Fibroblast of skin of abdomen (primary cell): ENCODE results near the gene C17orf100.

ENCODE experiments used
- DNase-seq: peaks from one replicate; pipeline ENCODE4 v3.0.0-alpha.2; 2013

C17orf100 gene

GRCh38 chr17:6695051-6695450, 43.5 kb downstream of the C17orf100 start:
- no peak for DNase-seq

DNA sequence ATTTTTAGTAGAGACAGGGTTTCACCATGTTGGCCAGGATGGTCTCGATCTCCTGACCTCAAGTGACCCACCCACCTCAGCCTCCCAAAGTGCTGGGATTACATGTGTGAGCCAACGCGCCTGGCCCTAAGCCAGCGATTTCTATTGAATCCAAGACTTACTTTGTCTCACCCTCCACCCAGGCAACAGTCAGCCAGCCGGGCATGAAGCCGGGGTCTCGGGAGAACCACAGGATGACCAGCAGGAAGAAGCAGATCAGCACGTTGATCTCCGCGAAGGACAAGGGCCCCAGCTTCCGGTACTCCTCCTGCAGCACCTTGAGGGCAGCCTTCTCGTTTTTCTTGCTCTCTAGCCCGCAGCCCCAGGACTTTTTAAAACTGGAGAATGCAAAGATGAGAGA, 44.0 kb downstream of the C17orf100 start:
- no peak for DNase-seq

GRCh38 chr17:6696906-6697305, 45.3 kb downstream of the C17orf100 start:
- no peak for DNase-seq

DNA sequence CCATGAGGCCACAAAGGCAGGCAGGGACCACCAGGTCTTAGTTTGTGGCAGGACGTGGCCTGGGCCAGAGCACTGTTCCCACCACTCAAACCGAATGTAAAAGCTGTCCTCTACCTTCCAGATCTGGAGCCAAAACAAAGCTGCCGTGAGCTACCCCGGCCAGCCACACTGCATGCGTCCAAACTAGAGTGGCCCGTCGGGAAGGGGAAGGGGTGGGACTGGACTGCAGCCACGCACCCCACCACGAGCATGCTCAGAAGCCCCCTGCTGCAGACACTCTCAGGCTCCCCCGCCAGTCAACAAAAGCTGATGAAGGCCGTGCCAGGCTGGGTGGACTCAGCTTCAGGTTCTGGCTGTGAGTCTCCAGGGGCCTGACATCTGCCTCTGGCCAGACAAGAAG, 46.4 kb downstream of the C17orf100 start:
- no peak for DNase-seq

DNA sequence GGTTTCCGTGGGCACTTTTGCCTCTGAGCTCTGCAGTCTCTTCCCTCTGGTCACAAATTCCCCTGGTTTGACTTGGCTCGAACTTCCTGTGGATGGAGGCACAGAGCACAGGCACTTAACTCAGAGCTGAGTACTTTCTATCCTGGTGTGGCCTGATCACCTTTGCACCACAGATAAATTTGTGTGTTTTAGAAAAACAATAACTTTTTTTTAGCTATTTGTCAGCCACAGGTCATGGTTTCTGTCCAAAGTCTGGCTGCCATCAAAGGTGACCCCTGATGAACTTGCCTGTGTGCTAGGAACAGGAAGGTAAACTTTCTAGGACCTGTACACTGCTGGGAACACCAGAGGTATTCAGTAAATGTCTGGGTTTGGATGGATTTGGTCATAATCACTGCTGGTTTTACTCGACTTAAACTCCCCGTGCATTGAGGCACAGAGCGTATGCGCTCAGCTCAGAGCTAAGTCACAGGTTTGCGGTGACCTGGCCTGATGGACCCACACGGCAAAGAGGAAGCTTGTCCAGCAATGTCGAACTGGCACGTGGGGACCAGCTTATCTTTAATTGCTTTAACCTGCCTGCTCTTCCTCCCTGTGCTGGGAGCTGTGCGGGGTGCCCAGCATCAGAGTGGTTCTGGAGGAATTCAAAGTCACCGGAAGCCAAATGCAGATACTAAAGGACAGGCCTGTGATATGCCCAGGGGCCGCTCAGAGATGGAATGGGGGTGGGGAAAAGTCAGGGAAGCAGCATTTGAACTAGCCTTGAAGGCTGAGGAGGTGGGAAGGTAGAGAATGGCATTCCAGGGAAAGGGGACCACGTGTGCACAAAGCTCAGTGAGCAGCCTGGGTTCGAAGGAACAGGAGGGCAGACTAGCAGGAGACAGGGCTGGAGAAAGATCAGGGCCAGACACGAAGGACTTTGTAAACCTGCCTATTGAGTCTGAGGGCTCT, 48.7 kb downstream of the C17orf100 start:
- no peak for DNase-seq

DNA sequence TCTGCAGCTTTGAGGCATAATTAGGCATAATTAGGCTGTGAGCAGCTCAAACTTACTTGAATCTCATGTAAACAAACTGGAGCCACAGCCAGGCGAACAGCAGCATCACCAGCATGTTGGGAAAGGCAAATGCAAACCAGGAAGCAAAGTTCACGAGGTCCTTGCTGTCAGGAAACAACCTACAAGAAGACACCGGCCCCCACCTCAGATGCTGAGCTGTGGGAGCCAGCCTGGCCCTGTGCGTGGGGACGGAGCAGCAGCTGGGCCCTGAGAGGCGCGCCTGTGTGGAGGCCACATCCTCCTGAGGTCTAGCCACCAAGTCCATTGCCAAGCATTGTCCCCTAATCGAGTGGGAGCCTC, 49.4 kb downstream of the C17orf100 start:
- DNase-seq, result no peak

GRCh38 chr17:6701719-6702118, 50.2 kb downstream of the C17orf100 start:
- no peak for DNase-seq

DNA sequence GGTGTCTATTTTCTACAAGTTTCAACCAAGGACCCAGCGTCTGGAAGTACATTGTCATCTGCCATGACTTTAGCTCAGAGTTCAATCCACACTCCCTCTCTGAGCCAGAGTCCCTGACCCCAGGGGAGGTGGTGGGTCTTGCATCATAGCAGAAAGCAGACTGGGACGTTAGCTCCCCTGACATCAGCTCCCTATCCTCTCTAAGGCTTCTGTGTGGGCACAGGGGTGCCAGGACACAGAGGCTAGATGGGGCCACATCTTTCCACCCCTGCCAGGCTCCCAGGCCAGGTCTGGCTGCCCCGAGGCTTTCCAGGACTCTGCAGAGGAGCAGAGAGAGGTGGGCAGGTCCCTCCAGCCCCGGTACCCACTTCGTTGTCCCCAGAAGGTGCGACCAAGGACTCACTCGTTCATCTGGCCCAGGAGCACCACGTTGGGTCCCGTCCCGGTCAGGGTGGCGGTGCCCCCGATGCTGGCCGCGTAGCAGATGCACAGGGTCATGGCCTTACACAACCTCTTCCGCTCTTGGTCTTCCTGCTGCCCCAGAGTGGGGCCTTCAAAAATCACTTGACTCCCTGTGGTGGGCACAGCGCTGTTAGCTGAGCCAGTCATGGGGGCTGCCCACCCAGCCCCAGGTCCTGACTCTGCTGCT, 51.1 kb downstream of the C17orf100 start:
- no peak for DNase-seq
